GM12891 (cell line): ENCODE results near the gene MAD1L1.

Experiments
- PAX5 ChIP-seq: IDR thresholded peaks from 2 replicates; pipeline ENCODE4 v1.6.1; 2011; ENCODE audit warnings: low read length, moderate library complexity, mild to moderate bottlenecking; ENCODE audit not compliant: insufficient read depth, severe bottlenecking
- POLR2A ChIP-seq: IDR thresholded peaks from 2 replicates; pipeline ENCODE4 v1.6.1; 2011; ENCODE audit warnings: low read depth, low read length, control low read depth
- POLR2AphosphoS5 ChIP-seq: IDR thresholded peaks from 2 replicates; pipeline ENCODE4 v1.6.1; 2011; ENCODE audit warnings: low read depth, low read length, control low read depth
- POU2F2 ChIP-seq: IDR thresholded peaks from 2 replicates; pipeline ENCODE4 v1.6.1; 2011; ENCODE audit warnings: low read depth, mild to moderate bottlenecking, control low read depth, low read length, moderate library complexity
- TAF1 ChIP-seq: IDR thresholded peaks from 2 replicates; pipeline ENCODE4 v1.6.1; 2011; ENCODE audit warnings: low read depth, low read length, control low read depth

- TF ChIP-seq POLR2A (no peak), POLR2AphosphoS5 (no peak), PAX5 (no peak), TAF1 (no peak), POU2F2 (no peak)
Measured at GRCh38 chr7:2120841-2121830, 111.6 kb downstream of the MAD1L1 start.
